RWPE1 (cell line): ENCODE data around the gene SEMA6C.
"Not testable (repeated sequence)": the region's sequence is repeated elsewhere in the genome, so short reads cannot be mapped to it uniquely, and the experiment has no call there.

Experiments
- CTCF ChIA-PET: fragments of 350-600 bp; sonication (Branson Sonifier 250); formaldehyde crosslinking; extraction: SDS; loops from one replicate; lab custom pipeline; 2021; lab: Yijun Ruan, JAX
- POLR2A ChIA-PET: fragments of 400-600 bp; formaldehyde crosslinking; extraction: SDS; loops from one replicate; lab custom pipeline; 2020; ENCODE audit warnings: antibody characterized with exemption; ENCODE audit not compliant: low non-redundant PET; lab: Yijun Ruan, JAX
- DNase-seq: peaks from one replicate; pipeline ENCODE4 v3.0.0; 2012; ENCODE audit warnings: low spot score
- H3K27ac ChIP-seq: fragments of 450-650 bp; 2 replicates; pipeline ENCODE4 v1.5.1; 2017
- TF ChIP-seq, protein P1 (sequence below): fragments of 450-650 bp; conservative IDR thresholded peaks from 2 replicates; pipeline ENCODE4 v1.5.1; 2017; ENCODE audit warnings: low read depth, mild to moderate bottlenecking

SEMA6C gene

DNA sequence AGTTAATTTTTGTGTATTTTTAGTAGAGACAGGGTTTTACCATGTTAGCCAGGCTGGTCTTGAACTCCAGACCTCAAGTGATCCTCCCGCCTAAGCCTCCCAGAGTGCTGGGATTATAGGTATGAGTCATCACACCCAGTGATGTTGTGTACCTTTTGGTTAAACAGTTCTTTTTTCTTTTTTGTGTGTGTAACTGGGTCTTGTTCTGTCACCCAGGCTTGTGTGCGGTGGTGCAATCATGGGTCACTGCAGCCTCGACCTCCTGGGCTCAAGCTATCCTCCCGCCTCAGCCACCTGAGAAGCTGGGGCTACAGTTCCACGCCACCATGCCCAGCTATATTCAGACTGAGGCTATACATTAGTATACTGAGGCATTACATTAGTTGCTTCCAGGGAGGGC, 38.1 kb downstream of the SEMA6C start:
- DNase-seq, result no peak
- CTCF ChIA-PET, result interaction anchor here (0.7 kb wide), 1 partner anchor 1291 kb away, joined by 4 read pairs; no protein-coding TSS in a partner anchor
- TF ChIP-seq, protein P1, sequence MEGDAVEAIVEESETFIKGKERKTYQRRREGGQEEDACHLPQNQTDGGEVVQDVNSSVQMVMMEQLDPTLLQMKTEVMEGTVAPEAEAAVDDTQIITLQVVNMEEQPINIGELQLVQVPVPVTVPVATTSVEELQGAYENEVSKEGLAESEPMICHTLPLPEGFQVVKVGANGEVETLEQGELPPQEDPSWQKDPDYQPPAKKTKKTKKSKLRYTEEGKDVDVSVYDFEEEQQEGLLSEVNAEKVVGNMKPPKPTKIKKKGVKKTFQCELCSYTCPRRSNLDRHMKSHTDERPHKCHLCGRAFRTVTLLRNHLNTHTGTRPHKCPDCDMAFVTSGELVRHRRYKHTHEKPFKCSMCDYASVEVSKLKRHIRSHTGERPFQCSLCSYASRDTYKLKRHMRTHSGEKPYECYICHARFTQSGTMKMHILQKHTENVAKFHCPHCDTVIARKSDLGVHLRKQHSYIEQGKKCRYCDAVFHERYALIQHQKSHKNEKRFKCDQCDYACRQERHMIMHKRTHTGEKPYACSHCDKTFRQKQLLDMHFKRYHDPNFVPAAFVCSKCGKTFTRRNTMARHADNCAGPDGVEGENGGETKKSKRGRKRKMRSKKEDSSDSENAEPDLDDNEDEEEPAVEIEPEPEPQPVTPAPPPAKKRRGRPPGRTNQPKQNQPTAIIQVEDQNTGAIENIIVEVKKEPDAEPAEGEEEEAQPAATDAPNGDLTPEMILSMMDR, result no peak
- POLR2A ChIA-PET, result no interaction called here
- peak overlapping the region; percentile 77 for H3K27ac ChIP-seq

DNA sequence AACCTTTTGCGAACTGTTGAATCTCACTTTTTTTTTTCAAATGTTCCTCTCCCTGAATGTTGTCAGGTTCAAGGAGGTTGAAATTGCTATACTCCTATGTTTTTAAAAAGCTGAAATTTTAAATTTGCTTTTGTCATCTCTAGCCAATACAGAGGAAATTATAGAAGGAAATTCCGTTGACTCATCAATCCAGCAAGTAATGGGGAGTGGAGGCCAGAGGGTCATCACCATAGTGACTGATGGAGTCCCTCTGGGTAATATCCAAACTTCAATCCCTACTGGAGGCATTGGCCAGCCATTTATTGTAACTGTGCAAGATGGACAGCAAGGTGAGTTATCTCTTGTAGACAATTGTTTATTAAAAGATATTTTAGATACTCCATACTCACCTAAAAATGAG, 39.5 kb downstream of the SEMA6C start:
- H3K27ac ChIP-seq, result no peak overlapping the region
- TF ChIP-seq, protein P1, result no peak
- peak; percentile 70 for DNase-seq
- POLR2A ChIA-PET, result interaction anchor here (0.6 kb wide), 1 partner anchor 33 kb away, joined by 4 read pairs; no protein-coding TSS in a partner anchor
- CTCF ChIA-PET, result interaction anchor here (0.6 kb wide), 1 partner anchor 116 kb away, joined by 4 read pairs; no protein-coding TSS in a partner anchor

- no peak overlapping the region for H3K27ac ChIP-seq
- CTCF ChIA-PET, result no interaction called here
- POLR2A ChIA-PET, result no interaction called here
- no peak for DNase-seq
- TF ChIP-seq, protein P1, result no peak
Measured at GRCh38 chr1:151104630-151105029, 41.8 kb downstream of the SEMA6C start.

GRCh38 chr1:151098126-151098525, 48.3 kb downstream of the SEMA6C start:
- DNase-seq, result no peak
- H3K27ac ChIP-seq, result no peak overlapping the region
- ChIA-PET POLR2A (no interaction called here), CTCF (no interaction called here)
- TF ChIP-seq, protein P1, result no peak

GRCh38 chr1:151097426-151097825, 49.0 kb downstream of the SEMA6C start:
- H3K27ac ChIP-seq, result peak overlapping the region; percentile 58
- CTCF ChIA-PET, result interaction anchor here (0.6 to 1.3 kb wide), 4 partner anchors 9 to 59 kb away, joined by 3 to 6 read pairs (median 4); partner anchors contain the start of gene TNFAIP8L2
- DNase-seq, POLR2A ChIA-PET: not testable (repeated sequence)

- ChIA-PET CTCF (interaction anchor here (0.6 to 1.4 kb wide), 4 partner anchors 14 to 387 kb away, joined by 3 to 5 read pairs (median 4); no protein-coding TSS in a partner anchor), POLR2A (interaction anchor here (0.6 kb wide), 1 partner anchor 11 kb away, joined by 9 read pairs; no protein-coding TSS in a partner anchor)
- TF ChIP-seq, protein P1, result no peak
- H3K27ac ChIP-seq, result no peak overlapping the region
- DNase-seq, result no peak
Measured at GRCh38 chr1:151085953-151086559, 60.4 kb downstream of the SEMA6C start.
